ENCODE results near the gene PSTPIP2.

DNA sequence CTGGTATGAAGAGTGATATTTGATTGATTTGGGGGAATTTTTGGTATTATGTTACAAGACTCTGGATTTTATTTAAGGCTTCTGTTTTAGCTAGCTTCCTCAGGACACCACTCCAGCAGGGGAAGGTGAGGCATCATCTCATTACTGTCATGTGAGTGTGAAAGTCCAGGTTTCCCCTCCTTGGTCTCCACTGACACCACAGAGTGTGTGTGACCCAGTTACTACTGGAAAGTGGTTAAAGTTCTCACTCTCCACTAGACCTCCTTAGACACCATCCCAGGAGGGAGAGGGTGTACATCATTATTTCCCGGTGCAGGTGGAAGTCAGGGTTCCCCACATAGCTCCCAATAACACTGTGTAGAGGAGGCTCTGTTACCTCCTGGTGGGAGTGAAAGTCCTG, 69.1 kb downstream of the PSTPIP2 start:
- TF ChIP-seq POLR2AphosphoS5 (IDR thresholded peaks at IDR 0.05; ENCODE audit: low read depth, low read length): no peak
- TF ChIP-seq POLR2A (IDR thresholded peaks at IDR 0.05; ENCODE audit: low read depth, low read length): no peak
- no peak for TF ChIP-seq TAF1 (IDR thresholded peaks at IDR 0.05; ENCODE audit: borderline replicate concordance, low read depth, low read length)
